IMR-90 (cell line): ENCODE results near the gene AFDN. TPM values are rescaled to one million over a fixed set of nuclear protein-coding genes. Genes with fewer than 3 reads are reported as not detected.

Source experiments
- ATAC-seq: fragments of 200-7000 bp; cut with Tn5 transposase; 2 replicates; pipeline ENCODE4 v1.9.1; 2020; ENCODE audit warnings: low read depth, mild to moderate bottlenecking, moderate library complexity
- BruUV-seq: library from RNA; stranded (reverse); fragments of 400-500 nt; replicated peaks from 2 replicates; lab custom pipeline; 2021; lab: Mats Ljungman, UMichigan
- CTCF ChIA-PET: fragments of 300-600 bp; formaldehyde crosslinking; extraction: SDS; loops from one replicate; lab custom pipeline; 2021; ENCODE audit warnings: antibody characterized with exemption; lab: Yijun Ruan, JAX
- POLR2A ChIA-PET: fragments of 300-600 bp; sonication (Branson Sonifier 250); formaldehyde crosslinking; loops from one replicate; lab custom pipeline; 2022; ENCODE audit warnings: antibody characterized with exemption; ENCODE audit not compliant: unreplicated experiment; lab: Charles Lee
- DNase-seq: peaks from one replicate; pipeline ENCODE4 v3.0.0; 2013
- H2AFZ ChIP-seq: replicated peaks from 2 replicates; pipeline ENCODE3; 2013; ENCODE audit warnings: low read length, mild to moderate bottlenecking; ENCODE audit not compliant: poor library complexity
- H2AK5ac ChIP-seq: 2 replicates; pipeline ENCODE4 v1.6.1; 2013; ENCODE audit warnings: low read depth, low read length, inconsistent platforms
- H2AK9ac ChIP-seq: replicated peaks from 2 replicates; pipeline ENCODE3; 2013; ENCODE audit warnings: mild to moderate bottlenecking, low read depth, low read length, moderate library complexity; ENCODE audit not compliant: poor library complexity
- H2BK120ac ChIP-seq: 2 replicates; pipeline ENCODE4 v1.6.1; 2013; ENCODE audit warnings: low read depth, low read length, inconsistent platforms
- H2BK15ac ChIP-seq: 3 replicates; pipeline ENCODE4 v1.6.1; 2013; ENCODE audit warnings: low read depth, low read length, inconsistent platforms
- H2BK20ac ChIP-seq: 2 replicates; pipeline ENCODE4 v1.6.1; 2013; ENCODE audit warnings: low read depth, mild to moderate bottlenecking, inconsistent platforms, low read length, moderate library complexity
- H2BK5ac ChIP-seq: 2 replicates; pipeline ENCODE4 v1.6.1; 2013; ENCODE audit warnings: mild to moderate bottlenecking, low read depth, low read length, inconsistent platforms; ENCODE audit not compliant: poor library complexity, severe bottlenecking
- H3K14ac ChIP-seq: replicated peaks from 2 replicates; pipeline ENCODE4 v1.6.1; 2013; ENCODE audit warnings: low read depth, low read length, inconsistent platforms
- H3K18ac ChIP-seq: 2 replicates; pipeline ENCODE4 v1.6.1; 2013; ENCODE audit warnings: low read depth, low read length, control low read depth
- H3K23ac ChIP-seq: 2 replicates; pipeline ENCODE4 v1.6.1; 2013; ENCODE audit warnings: low read depth, low read length, inconsistent platforms
- H3K27ac ChIP-seq: 2 replicates; pipeline ENCODE4 v1.5.1; 2013; ENCODE audit warnings: mild to moderate bottlenecking, control low read depth, low read length; ENCODE audit not compliant: insufficient read depth
- H3K27me3 ChIP-seq: 2 replicates; pipeline ENCODE4 v1.6.1; 2013; ENCODE audit warnings: low read length; ENCODE audit not compliant: control insufficient read depth, insufficient read depth
- H3K36me3 ChIP-seq: 2 replicates; pipeline ENCODE4 v1.6.1; 2013; ENCODE audit warnings: low read length, mixed read lengths; ENCODE audit not compliant: control insufficient read depth, insufficient read depth
- H3K4ac ChIP-seq: 2 replicates; pipeline ENCODE4 v1.6.1; 2013; ENCODE audit warnings: low read depth, low read length, inconsistent platforms
- H3K4me1 ChIP-seq: 2 replicates; pipeline ENCODE4 v1.6.1; 2013; ENCODE audit warnings: low read length, mixed read lengths; ENCODE audit not compliant: control insufficient read depth, insufficient read depth
- H3K4me2 ChIP-seq: 2 replicates; pipeline ENCODE4 v1.6.1; 2013; ENCODE audit warnings: low read depth, mild to moderate bottlenecking, control low read depth, low read length, moderate library complexity
- H3K4me3 ChIP-seq: 2 replicates; pipeline ENCODE4 v1.5.1; 2013; ENCODE audit warnings: low read depth, mild to moderate bottlenecking, control low read depth, low read length, moderate library complexity; ENCODE audit not compliant: insufficient read depth
- H3K56ac ChIP-seq: 2 replicates; pipeline ENCODE4 v1.6.1; 2013; ENCODE audit warnings: low read length, inconsistent platforms; ENCODE audit not compliant: insufficient read depth; ENCODE audit errors: extremely low read depth
- H3K79me1 ChIP-seq, 2 experiments: 2 replicates each; pipeline ENCODE4 v1.6.1; 2013; ENCODE audit warnings: low read length in 2 of 2, inconsistent platforms in 1 of 2, low read depth in 1 of 2
- H3K9ac ChIP-seq: 2 replicates; pipeline ENCODE4 v1.6.1; 2013; ENCODE audit warnings: low read depth, low read length, control low read depth
- H3K9me1 ChIP-seq: 2 replicates; pipeline ENCODE4 v1.6.1; 2013; ENCODE audit warnings: low read length, inconsistent platforms; ENCODE audit not compliant: insufficient read depth
- H3K9me3 ChIP-seq: 2 replicates; pipeline ENCODE4 v1.6.1; 2013; ENCODE audit warnings: low read length; ENCODE audit not compliant: control insufficient read depth, insufficient read depth
- H4K20me1 ChIP-seq: 2 replicates; pipeline ENCODE4 v1.6.1; 2013; ENCODE audit warnings: low read length, inconsistent platforms; ENCODE audit not compliant: insufficient read depth
- H4K5ac ChIP-seq: 2 replicates; pipeline ENCODE4 v1.6.1; 2013; ENCODE audit warnings: mild to moderate bottlenecking, low read depth, low read length, control low read depth
- H4K8ac ChIP-seq, 2 experiments: 2 replicates each; pipeline ENCODE4 v1.6.1; 2013; ENCODE audit warnings: low read depth in 2 of 2, low read length in 2 of 2, control low read depth in 1 of 2, inconsistent platforms in 1 of 2
- H4K91ac ChIP-seq: 2 replicates; pipeline ENCODE4 v1.6.1; 2013; ENCODE audit warnings: low read depth, low read length, inconsistent platforms; ENCODE audit not compliant: insufficient read depth
- CEBPB ChIP-seq: IDR thresholded peaks from 2 replicates; pipeline ENCODE4 v1.6.1; 2012; ENCODE audit warnings: low read depth, low read length, improper control_type of control experiment
- CHD1 ChIP-seq: IDR thresholded peaks from 2 replicates; pipeline ENCODE4 v1.6.1; 2012; ENCODE audit warnings: low read depth, low read length, improper control_type of control experiment
- WGBS, 2 experiments: methylation state at CpG; one replicate each; pipeline versions ENCODE4 v1.1.5 to v1.1.7; 2013; ENCODE audit warnings: missing lambda C conversion rate in 2 of 2; ENCODE audit not compliant: insufficient read length in 1 of 2; ENCODE audit errors: extremely low coverage in 2 of 2; 5-methylcytosine and 5-hydroxymethylcytosine counted together
- dilution Hi-C: fragments of 300-500 bp; cut with HindIII; formaldehyde crosslinking; loops from one replicate; pipeline ENCODE4 v1.14.3; 2018; ENCODE audit warnings: low sequenced_read_pairs; ENCODE audit not compliant: unreplicated experiment
- in situ Hi-C: fragments of 300-500 bp; cut with MboI; formaldehyde crosslinking; loops from 3 replicates; pipeline ENCODE4 v1.14.3; 2019; ENCODE audit warnings: low sequenced_read_pairs, inconsistent platforms, mixed read lengths
- intact Hi-C: fragments of 100-400 bp; cut with micrococcal nuclease; formaldehyde crosslinking; loops from 2 replicates; pipeline ENCODE4 v1.10.0; 2022
- polyA plus RNA-seq, 3 experiments: library from polyadenylated mRNA; depleted of rRNA; stranded (reverse); fragments of >200 nt; gene quantifications; 2 replicates each; pipeline ENCODE4 v1.2.3, GENCODE V29; 2012; ENCODE audit warnings: low replicate concordance in 1 of 3
- total RNA-seq: library from RNA; depleted of rRNA; stranded (reverse); fragments of >200 nt; gene quantifications from 2 replicates; pipeline ENCODE4 v1.2.3, GENCODE V29; 2012
- TF ChIP-seq, protein P1 (sequence below): conservative IDR thresholded peaks from 2 replicates; pipeline ENCODE4 v1.5.1; 2012; ENCODE audit warnings: mild to moderate bottlenecking, low read depth, low read length, improper control_type of control experiment
- TF ChIP-seq, protein P2 (sequence below): fragments of 150-350 bp; IDR thresholded peaks from 2 replicates; pipeline ENCODE4 v1.6.1; 2016; ENCODE audit warnings: low read depth, mild to moderate bottlenecking, low read length, moderate library complexity, borderline replicate concordance

The AFDN gene
- total and polyA plus RNA-seq, 2 of the 4 experiments (the other 2 are of a cell fraction) = 11.6 to 20.8 TPM

DNA sequence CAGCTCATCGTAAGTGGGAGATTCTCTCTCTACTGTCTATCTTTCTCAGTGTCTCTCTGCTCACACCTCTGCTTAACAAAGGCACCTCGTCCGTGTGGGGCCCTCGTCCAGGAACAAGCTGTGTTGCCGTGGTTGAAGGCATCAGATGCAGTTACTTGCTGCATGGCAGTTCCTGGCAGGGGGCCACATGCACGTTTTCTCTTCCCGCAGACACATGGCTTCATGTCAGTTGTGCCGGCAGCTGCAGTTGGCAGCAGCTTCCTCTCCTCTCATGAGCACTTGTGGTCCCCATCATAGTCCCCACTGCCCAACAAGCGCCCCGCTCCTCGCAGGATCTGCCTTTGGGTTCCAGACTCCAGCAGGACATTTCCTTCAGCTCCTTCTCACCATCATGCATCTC lies 7.1 kb upstream of the AFDN start:
- Histone ChIP-seq H4K5ac (no peak overlapping the region), H3K14ac (no peak overlapping the region), H3K9me1 (no peaks in the 10 kb centered on the region), H3K9me3 (no peaks in the 10 kb centered on the region), H2AK5ac (no peak overlapping the region), H3K56ac (no peak overlapping the region), H3K4ac (no peak overlapping the region), H2BK20ac (no peak overlapping the region), H4K20me1 (no peaks in the 10 kb centered on the region), H2BK15ac (no peak overlapping the region), H3K36me3 (no peaks in the 10 kb centered on the region), H4K8ac (no peak overlapping the region), H4K91ac (no peak overlapping the region), H2BK5ac (no peak overlapping the region), H3K27me3 (peaks cover 6% of the 10 kb centered on the region; the same call in 1 of the 2 replicates), H3K4me3 (no peak overlapping the region), H3K9ac (no peak overlapping the region), H2AK9ac (no peak overlapping the region), H2AFZ (peak overlapping the region; percentile 26), H3K18ac (no peak overlapping the region), H2BK120ac (no peak overlapping the region), H3K27ac (no peak overlapping the region), H3K4me1 (no peaks in the 10 kb centered on the region; the same call in 1 of the 2 replicates), H3K79me1 (no peaks in the 10 kb centered on the region), H3K4me2 (no peak overlapping the region), H3K23ac (no peak overlapping the region)
- WGBS, 2 experiments = 23% methylated on average over 10 of the region's 11 CpGs; no CpG with 5 or more reads in 1 of the 2 experiments
- TF ChIP-seq, protein P1, sequence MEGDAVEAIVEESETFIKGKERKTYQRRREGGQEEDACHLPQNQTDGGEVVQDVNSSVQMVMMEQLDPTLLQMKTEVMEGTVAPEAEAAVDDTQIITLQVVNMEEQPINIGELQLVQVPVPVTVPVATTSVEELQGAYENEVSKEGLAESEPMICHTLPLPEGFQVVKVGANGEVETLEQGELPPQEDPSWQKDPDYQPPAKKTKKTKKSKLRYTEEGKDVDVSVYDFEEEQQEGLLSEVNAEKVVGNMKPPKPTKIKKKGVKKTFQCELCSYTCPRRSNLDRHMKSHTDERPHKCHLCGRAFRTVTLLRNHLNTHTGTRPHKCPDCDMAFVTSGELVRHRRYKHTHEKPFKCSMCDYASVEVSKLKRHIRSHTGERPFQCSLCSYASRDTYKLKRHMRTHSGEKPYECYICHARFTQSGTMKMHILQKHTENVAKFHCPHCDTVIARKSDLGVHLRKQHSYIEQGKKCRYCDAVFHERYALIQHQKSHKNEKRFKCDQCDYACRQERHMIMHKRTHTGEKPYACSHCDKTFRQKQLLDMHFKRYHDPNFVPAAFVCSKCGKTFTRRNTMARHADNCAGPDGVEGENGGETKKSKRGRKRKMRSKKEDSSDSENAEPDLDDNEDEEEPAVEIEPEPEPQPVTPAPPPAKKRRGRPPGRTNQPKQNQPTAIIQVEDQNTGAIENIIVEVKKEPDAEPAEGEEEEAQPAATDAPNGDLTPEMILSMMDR = no peak
- no peak for TF ChIP-seq CHD1
- no peak for TF ChIP-seq CEBPB
- TF ChIP-seq, protein P2, sequence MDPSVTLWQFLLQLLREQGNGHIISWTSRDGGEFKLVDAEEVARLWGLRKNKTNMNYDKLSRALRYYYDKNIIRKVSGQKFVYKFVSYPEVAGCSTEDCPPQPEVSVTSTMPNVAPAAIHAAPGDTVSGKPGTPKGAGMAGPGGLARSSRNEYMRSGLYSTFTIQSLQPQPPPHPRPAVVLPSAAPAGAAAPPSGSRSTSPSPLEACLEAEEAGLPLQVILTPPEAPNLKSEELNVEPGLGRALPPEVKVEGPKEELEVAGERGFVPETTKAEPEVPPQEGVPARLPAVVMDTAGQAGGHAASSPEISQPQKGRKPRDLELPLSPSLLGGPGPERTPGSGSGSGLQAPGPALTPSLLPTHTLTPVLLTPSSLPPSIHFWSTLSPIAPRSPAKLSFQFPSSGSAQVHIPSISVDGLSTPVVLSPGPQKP = no peak
- CTCF ChIA-PET = no interaction called here
- ATAC-seq (no peak), DNase-seq (no peak)
- dilution Hi-C loops = no loop called here
- in situ Hi-C loops = no loop called here
- POLR2A ChIA-PET = no interaction called here
- intact Hi-C loops = no loop called here
- BruUV-seq = no TSS peak
